GM23338 (cell line): ENCODE results near the gene NUB1. TPM values are rescaled to one million over a fixed set of nuclear protein-coding genes. Genes with fewer than 3 reads are reported as not detected.

Experiments used
- ATAC-seq: fragments of 200-7000 bp; cut with Tn5 transposase; 3 replicates; pipeline ENCODE4 v1.9.1; 2020
- DNase-seq: peaks from one replicate; pipeline ENCODE4 v3.0.0-alpha.2; 2015; ENCODE audit warnings: low spot score
- H2AFZ ChIP-seq: fragments of 200-600 bp; sonication (generic); 2 replicates; pipeline ENCODE4 v1.8.0; 2016; ENCODE audit warnings: antibody characterized with exemption, mild to moderate bottlenecking, moderate library complexity
- H3F3A ChIP-seq: fragments of 200-600 bp; sonication (generic); replicated peaks from 2 replicates; pipeline ENCODE4 v1.8.0; 2017; ENCODE audit warnings: antibody characterized with exemption, mixed run types, low read depth
- H3K27ac ChIP-seq: fragments of 200-600 bp; sonication (generic); 2 replicates; pipeline ENCODE4 v1.6.1; 2016; ENCODE audit warnings: low read depth
- H3K27me3 ChIP-seq: fragments of 200-600 bp; sonication (generic); 2 replicates; pipeline ENCODE4 v1.8.0; 2016; ENCODE audit warnings: mild to moderate bottlenecking, mixed run types, moderate library complexity; ENCODE audit not compliant: insufficient read depth
- H3K36me3 ChIP-seq: fragments of 200-600 bp; sonication (generic); 2 replicates; pipeline ENCODE4 v1.8.0; 2016; ENCODE audit warnings: mild to moderate bottlenecking; ENCODE audit not compliant: insufficient read depth
- H3K4me1 ChIP-seq: fragments of 200-600 bp; sonication (generic); 2 replicates; pipeline ENCODE4 v1.8.0; 2016; ENCODE audit warnings: mild to moderate bottlenecking, moderate library complexity; ENCODE audit not compliant: insufficient read depth
- H3K4me2 ChIP-seq: fragments of 200-600 bp; sonication (generic); 2 replicates; pipeline ENCODE4 v1.7.1; 2017; ENCODE audit warnings: mixed run types
- H3K4me3 ChIP-seq: fragments of 200-600 bp; sonication (generic); 2 replicates; pipeline ENCODE4 v1.6.1; 2016; ENCODE audit warnings: mixed run types
- H3K79me2 ChIP-seq: fragments of 200-600 bp; sonication (generic); replicated peaks from 2 replicates; pipeline ENCODE4 v1.8.0; 2017; ENCODE audit warnings: mild to moderate bottlenecking; ENCODE audit not compliant: insufficient read depth
- H3K9me2 ChIP-seq: fragments of 200-600 bp; sonication (generic); 2 replicates; pipeline ENCODE4 v1.8.0; 2017; ENCODE audit not compliant: insufficient read depth
- H4K20me1 ChIP-seq: fragments of 200-600 bp; sonication (generic); replicated peaks from 2 replicates; pipeline ENCODE4 v1.8.0; 2017; ENCODE audit warnings: mild to moderate bottlenecking; ENCODE audit not compliant: insufficient read depth
- H3K27ac Mint-ChIP-seq: 2 replicates; pipeline ENCODE4 v1.8.0; 2020; ENCODE audit warnings: inconsistent platforms, mild to moderate bottlenecking, moderate library complexity, mixed read lengths
- H3K27me3 Mint-ChIP-seq: 3 replicates; pipeline ENCODE4 v1.8.0; 2022; ENCODE audit warnings: low read depth, mild to moderate bottlenecking, moderate library complexity, mixed read lengths, inconsistent platforms; ENCODE audit not compliant: insufficient read depth, poor library complexity
- H3K36me3 Mint-ChIP-seq: 3 replicates; pipeline ENCODE4 v1.8.0; 2021; ENCODE audit warnings: low read depth, mild to moderate bottlenecking, inconsistent platforms, moderate library complexity, mixed read lengths
- H3K4me1 Mint-ChIP-seq: 3 replicates; pipeline ENCODE4 v1.8.0; 2020; ENCODE audit warnings: mild to moderate bottlenecking, inconsistent platforms, mixed read lengths
- H3K4me3 Mint-ChIP-seq: 3 replicates; pipeline ENCODE4 v1.8.0; 2021; ENCODE audit warnings: moderate library complexity, mild to moderate bottlenecking, inconsistent platforms, mixed read lengths
- H3K9me3 Mint-ChIP-seq: 3 replicates; pipeline ENCODE4 v1.8.0; 2020; ENCODE audit warnings: moderate library complexity, mild to moderate bottlenecking, inconsistent platforms, mixed read lengths
- CREB1 ChIP-seq: fragments of 250-450 bp; sonication (Bioruptor Pico); IDR thresholded peaks from 2 replicates; pipeline ENCODE4 v1.5.0; 2020; ENCODE audit warnings: low read depth, mild to moderate bottlenecking, moderate library complexity
- EZH2 ChIP-seq: fragments of 200-600 bp; sonication (generic); IDR thresholded peaks from one replicate; pipeline ENCODE4 v1.8.0; 2017; ENCODE audit warnings: antibody characterized with exemption, mild to moderate bottlenecking, low read depth; ENCODE audit not compliant: unreplicated experiment
- EZH2phosphoT487 ChIP-seq: fragments of 200-600 bp; sonication (generic); IDR thresholded peaks from one replicate; pipeline ENCODE4 v1.8.1; 2018; ENCODE audit warnings: antibody characterized with exemption; ENCODE audit not compliant: unreplicated experiment
- JUNB ChIP-seq: IDR thresholded peaks from one replicate; pipeline ENCODE4 v1.6.1; 2016; ENCODE audit warnings: antibody characterized with exemption; ENCODE audit not compliant: unreplicated experiment
- NANOG ChIP-seq: IDR thresholded peaks from 2 replicates; pipeline ENCODE4 v1.6.1; 2016; ENCODE audit warnings: antibody characterized with exemption, borderline replicate concordance
- POLR2AphosphoS5 ChIP-seq: IDR thresholded peaks from 2 replicates; pipeline ENCODE4 v1.6.1; 2016; ENCODE audit warnings: antibody characterized with exemption, low read depth
- ZNF114 ChIP-seq: fragments of 250-450 bp; sonication (Bioruptor Pico); IDR thresholded peaks from 2 replicates; pipeline ENCODE4 v1.5.0; 2020; ENCODE audit warnings: mild to moderate bottlenecking, moderate library complexity
- ZNF331 ChIP-seq: fragments of 250-450 bp; sonication (Bioruptor Pico); IDR thresholded peaks from 2 replicates; pipeline ENCODE4 v1.5.0; 2020; ENCODE audit warnings: low read depth, mild to moderate bottlenecking, moderate library complexity
- polyA plus RNA-seq: library from polyadenylated mRNA; unstranded; fragments of >200 nt; fragmentation: Nextera tagmentation; extraction: Ambion mirVana; gene quantifications from 2 replicates; pipeline ENCODE4 v1.2.1, GENCODE V29; 2016
- total RNA-seq: library from RNA; depleted of rRNA; stranded (reverse); fragments of >200 nt; shearing (Covaris generic); gene quantifications from 2 replicates; pipeline ENCODE4 v1.2.3, GENCODE V29; 2014
- TF ChIP-seq, protein P1 (sequence below): IDR thresholded peaks from one replicate; pipeline ENCODE4 v1.6.1; 2018; ENCODE audit warnings: antibody characterized with exemption; ENCODE audit not compliant: unreplicated experiment
- TF ChIP-seq, protein P2 (sequence below): IDR thresholded peaks from 2 replicates; pipeline ENCODE4 v1.6.1; 2016; ENCODE audit warnings: antibody characterized with exemption
- TF ChIP-seq, protein P3 (sequence below): fragments of 250-450 bp; sonication (Bioruptor Pico); IDR thresholded peaks from 2 replicates; pipeline ENCODE4 v1.5.0; 2020; ENCODE audit warnings: mild to moderate bottlenecking, moderate library complexity
- TF ChIP-seq, protein P4 (sequence below), 2 experiments: fragments of 200-600 bp in 1 of 2; sonication (generic) in 1 of 2; conservative IDR thresholded peaks; 2 replicates each; pipeline versions ENCODE4 v1.5.1 to v1.6.1; 2016 to 2017; ENCODE audit warnings: antibody characterized with exemption in 2 of 2, low read depth in 2 of 2, mild to moderate bottlenecking in 2 of 2, moderate library complexity in 1 of 2

Gene NUB1
- total and polyA plus RNA-seq, 2 experiments from 2014 or later, result 31.8 to 42.3 TPM

DNA sequence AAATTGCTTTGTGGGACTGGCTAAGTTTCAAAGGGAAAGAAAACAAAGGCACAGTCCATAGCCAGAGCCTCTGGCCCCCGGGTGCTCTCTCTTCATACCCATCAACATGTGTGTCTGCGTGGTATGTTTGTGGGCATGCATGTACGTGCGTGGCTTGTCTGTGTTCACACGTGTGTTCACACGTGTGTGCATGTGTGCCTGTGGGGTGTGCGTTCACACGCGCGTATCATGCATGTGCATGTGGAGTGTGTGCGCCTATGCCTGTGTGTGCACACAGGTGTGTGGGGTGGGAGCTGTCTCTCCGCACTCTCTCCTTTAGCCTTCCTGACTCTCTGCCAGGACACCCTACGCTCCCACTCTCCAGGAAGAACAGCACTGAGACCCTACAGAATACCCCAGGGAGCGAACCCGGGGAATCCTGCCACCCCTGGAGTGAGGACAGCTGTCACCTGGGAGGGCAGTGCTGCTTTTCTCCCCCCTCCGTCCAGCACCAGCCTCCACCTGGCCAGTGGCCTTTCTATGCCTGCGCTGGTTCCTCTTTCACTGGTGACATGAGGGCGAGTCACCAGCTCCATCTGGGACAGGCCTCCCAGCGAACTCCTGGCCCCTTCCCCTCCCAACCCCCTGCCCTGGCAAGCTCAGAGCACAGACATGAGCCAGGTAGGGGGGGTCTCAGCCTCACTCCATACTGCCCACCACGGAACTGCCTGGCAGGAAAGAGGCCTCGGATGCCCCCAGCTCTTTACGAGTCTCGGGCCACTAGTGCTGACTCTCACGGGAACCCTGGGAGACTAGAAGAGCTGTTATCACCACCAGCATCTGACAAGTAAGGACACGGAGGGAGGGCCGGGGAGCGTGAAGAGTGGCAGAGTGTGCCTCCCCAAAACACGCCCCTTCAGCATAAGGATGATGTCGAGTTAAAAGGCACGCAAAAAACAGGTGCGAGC, 51.7 kb downstream of the NUB1 start:
- no peaks in the 10 kb centered on the region for H3K27me3 ChIP-seq
- no peak overlapping the region for H2AFZ ChIP-seq
- Mint-ChIP-seq H3K4me1 (peaks cover 24% of the 10 kb centered on the region), H3K36me3 (peaks cover 5% of the 10 kb centered on the region), H3K27me3 (peaks cover 9% of the 10 kb centered on the region), H3K27ac (no peak overlapping the region), H3K4me3 (no peak overlapping the region), H3K9me3 (no peaks in the 10 kb centered on the region)
- H3K4me2 ChIP-seq, result no peak overlapping the region
- no peaks in the 10 kb centered on the region for H3K79me2 ChIP-seq
- H3K4me1 ChIP-seq, result no peaks in the 10 kb centered on the region
- DNase-seq (no peak), ATAC-seq (no peak)
- no peak overlapping the region for H3K4me3 ChIP-seq
- no peaks in the 10 kb centered on the region for H4K20me1 ChIP-seq
- no peaks in the 10 kb centered on the region for H3K36me3 ChIP-seq
- H3F3A ChIP-seq, result peaks cover 4% of the 10 kb centered on the region; the same call in 1 of the 2 replicates
- TF ChIP-seq, protein P1, sequence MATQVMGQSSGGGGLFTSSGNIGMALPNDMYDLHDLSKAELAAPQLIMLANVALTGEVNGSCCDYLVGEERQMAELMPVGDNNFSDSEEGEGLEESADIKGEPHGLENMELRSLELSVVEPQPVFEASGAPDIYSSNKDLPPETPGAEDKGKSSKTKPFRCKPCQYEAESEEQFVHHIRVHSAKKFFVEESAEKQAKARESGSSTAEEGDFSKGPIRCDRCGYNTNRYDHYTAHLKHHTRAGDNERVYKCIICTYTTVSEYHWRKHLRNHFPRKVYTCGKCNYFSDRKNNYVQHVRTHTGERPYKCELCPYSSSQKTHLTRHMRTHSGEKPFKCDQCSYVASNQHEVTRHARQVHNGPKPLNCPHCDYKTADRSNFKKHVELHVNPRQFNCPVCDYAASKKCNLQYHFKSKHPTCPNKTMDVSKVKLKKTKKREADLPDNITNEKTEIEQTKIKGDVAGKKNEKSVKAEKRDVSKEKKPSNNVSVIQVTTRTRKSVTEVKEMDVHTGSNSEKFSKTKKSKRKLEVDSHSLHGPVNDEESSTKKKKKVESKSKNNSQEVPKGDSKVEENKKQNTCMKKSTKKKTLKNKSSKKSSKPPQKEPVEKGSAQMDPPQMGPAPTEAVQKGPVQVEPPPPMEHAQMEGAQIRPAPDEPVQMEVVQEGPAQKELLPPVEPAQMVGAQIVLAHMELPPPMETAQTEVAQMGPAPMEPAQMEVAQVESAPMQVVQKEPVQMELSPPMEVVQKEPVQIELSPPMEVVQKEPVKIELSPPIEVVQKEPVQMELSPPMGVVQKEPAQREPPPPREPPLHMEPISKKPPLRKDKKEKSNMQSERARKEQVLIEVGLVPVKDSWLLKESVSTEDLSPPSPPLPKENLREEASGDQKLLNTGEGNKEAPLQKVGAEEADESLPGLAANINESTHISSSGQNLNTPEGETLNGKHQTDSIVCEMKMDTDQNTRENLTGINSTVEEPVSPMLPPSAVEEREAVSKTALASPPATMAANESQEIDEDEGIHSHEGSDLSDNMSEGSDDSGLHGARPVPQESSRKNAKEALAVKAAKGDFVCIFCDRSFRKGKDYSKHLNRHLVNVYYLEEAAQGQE, result no peak
- no peak for TF ChIP-seq ZNF331
- no peak for TF ChIP-seq EZH2
- TF ChIP-seq, protein P2, sequence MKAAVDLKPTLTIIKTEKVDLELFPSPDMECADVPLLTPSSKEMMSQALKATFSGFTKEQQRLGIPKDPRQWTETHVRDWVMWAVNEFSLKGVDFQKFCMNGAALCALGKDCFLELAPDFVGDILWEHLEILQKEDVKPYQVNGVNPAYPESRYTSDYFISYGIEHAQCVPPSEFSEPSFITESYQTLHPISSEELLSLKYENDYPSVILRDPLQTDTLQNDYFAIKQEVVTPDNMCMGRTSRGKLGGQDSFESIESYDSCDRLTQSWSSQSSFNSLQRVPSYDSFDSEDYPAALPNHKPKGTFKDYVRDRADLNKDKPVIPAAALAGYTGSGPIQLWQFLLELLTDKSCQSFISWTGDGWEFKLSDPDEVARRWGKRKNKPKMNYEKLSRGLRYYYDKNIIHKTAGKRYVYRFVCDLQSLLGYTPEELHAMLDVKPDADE, result no peak
- TF ChIP-seq JUNB, result no peak
- no peak for TF ChIP-seq ZNF114 (CRISPR knock-in tag)
- no peak for TF ChIP-seq CREB1 (CRISPR knock-in tag)
- no peak for TF ChIP-seq POLR2AphosphoS5
- TF ChIP-seq NANOG, result no peak
- TF ChIP-seq, protein P3, sequence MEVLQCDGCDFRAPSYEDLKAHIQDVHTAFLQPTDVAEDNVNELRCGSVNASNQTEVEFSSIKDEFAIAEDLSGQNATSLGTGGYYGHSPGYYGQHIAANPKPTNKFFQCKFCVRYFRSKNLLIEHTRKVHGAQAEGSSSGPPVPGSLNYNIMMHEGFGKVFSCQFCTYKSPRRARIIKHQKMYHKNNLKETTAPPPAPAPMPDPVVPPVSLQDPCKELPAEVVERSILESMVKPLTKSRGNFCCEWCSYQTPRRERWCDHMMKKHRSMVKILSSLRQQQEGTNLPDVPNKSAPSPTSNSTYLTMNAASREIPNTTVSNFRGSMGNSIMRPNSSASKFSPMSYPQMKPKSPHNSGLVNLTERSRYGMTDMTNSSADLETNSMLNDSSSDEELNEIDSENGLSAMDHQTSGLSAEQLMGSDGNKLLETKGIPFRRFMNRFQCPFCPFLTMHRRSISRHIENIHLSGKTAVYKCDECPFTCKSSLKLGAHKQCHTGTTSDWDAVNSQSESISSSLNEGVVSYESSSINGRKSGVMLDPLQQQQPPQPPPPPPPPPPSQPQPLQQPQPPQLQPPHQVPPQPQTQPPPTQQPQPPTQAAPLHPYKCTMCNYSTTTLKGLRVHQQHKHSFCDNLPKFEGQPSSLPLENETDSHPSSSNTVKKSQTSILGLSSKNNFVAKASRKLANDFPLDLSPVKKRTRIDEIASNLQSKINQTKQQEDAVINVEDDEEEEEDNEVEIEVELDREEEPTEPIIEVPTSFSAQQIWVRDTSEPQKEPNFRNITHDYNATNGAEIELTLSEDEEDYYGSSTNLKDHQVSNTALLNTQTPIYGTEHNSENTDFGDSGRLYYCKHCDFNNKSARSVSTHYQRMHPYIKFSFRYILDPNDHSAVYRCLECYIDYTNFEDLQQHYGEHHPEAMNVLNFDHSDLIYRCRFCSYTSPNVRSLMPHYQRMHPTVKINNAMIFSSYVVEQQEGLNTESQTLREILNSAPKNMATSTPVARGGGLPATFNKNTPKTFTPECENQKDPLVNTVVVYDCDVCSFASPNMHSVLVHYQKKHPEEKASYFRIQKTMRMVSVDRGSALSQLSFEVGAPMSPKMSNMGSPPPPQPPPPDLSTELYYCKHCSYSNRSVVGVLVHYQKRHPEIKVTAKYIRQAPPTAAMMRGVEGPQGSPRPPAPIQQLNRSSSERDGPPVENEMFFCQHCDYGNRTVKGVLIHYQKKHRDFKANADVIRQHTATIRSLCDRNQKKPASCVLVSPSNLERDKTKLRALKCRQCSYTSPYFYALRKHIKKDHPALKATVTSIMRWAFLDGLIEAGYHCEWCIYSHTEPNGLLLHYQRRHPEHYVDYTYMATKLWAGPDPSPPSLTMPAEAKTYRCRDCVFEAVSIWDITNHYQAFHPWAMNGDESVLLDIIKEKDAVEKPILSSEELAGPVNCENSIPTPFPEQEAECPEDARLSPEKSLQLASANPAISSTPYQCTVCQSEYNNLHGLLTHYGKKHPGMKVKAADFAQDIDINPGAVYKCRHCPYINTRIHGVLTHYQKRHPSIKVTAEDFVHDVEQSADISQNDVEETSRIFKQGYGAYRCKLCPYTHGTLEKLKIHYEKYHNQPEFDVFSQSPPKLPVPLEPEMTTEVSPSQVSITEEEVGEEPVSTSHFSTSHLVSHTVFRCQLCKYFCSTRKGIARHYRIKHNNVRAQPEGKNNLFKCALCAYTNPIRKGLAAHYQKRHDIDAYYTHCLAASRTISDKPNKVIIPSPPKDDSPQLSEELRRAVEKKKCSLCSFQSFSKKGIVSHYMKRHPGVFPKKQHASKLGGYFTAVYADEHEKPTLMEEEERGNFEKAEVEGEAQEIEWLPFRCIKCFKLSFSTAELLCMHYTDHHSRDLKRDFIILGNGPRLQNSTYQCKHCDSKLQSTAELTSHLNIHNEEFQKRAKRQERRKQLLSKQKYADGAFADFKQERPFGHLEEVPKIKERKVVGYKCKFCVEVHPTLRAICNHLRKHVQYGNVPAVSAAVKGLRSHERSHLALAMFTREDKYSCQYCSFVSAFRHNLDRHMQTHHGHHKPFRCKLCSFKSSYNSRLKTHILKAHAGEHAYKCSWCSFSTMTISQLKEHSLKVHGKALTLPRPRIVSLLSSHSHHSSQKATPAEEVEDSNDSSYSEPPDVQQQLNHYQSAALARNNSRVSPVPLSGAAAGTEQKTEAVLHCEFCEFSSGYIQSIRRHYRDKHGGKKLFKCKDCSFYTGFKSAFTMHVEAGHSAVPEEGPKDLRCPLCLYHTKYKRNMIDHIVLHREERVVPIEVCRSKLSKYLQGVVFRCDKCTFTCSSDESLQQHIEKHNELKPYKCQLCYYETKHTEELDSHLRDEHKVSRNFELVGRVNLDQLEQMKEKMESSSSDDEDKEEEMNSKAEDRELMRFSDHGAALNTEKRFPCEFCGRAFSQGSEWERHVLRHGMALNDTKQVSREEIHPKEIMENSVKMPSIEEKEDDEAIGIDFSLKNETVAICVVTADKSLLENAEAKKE (CRISPR knock-in tag), result no peak
- no peak for TF ChIP-seq EZH2phosphoT487
- TF ChIP-seq, protein P4, sequence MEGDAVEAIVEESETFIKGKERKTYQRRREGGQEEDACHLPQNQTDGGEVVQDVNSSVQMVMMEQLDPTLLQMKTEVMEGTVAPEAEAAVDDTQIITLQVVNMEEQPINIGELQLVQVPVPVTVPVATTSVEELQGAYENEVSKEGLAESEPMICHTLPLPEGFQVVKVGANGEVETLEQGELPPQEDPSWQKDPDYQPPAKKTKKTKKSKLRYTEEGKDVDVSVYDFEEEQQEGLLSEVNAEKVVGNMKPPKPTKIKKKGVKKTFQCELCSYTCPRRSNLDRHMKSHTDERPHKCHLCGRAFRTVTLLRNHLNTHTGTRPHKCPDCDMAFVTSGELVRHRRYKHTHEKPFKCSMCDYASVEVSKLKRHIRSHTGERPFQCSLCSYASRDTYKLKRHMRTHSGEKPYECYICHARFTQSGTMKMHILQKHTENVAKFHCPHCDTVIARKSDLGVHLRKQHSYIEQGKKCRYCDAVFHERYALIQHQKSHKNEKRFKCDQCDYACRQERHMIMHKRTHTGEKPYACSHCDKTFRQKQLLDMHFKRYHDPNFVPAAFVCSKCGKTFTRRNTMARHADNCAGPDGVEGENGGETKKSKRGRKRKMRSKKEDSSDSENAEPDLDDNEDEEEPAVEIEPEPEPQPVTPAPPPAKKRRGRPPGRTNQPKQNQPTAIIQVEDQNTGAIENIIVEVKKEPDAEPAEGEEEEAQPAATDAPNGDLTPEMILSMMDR (conservative IDR thresholded peaks at IDR 0.05; ENCODE audit: low read depth in 2 of 2), result no peak
- no peaks in the 10 kb centered on the region for H3K9me2 ChIP-seq
- H3K27ac ChIP-seq, result no peak overlapping the region
